ENCODE data around the gene SP140.

DNA sequence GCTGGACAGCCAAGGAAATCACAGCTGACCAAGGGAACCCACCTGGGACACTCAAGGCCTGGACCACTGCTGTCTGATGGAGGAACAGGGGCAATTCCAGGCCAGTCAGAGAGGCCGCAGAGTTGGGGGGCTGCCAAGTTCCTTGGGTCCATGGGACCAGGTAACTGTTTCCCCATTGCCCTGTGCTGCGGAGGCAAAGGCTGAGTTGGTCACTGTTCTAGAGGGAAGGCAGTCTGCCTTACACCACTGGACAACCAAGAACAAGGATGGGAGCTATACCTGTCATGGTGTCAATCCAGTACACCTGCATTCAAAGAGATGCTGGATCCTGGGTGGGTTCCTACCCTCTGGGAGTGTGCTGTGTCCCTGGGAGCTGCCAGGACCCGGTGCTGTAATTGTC, 91.8 kb downstream of the SP140 start:
- TF ChIP-seq POLR2A (IDR thresholded peaks at IDR 0.05; ENCODE audit: low read depth, low read length) (no peak), POLR2AphosphoS5 (IDR thresholded peaks at IDR 0.05; ENCODE audit: low read depth, low read length) (no peak)
